Esophagus muscularis mucosa (tissue), 4 donors: ENCODE data around the gene MBNL1. TPM values are rescaled to one million over a fixed set of nuclear protein-coding genes. Genes with fewer than 3 reads are reported as not detected.

ENCODE experiments used
- DNase-seq: peaks from one replicate; pipeline ENCODE4 v3.0.0-alpha.2; 2017; ENCODE audit errors: extremely low spot score
- H3K27ac ChIP-seq, 4 donors: fragments of 200-600 bp; sonication (generic); replicated peaks in 1 of 4; 1 replicate in 3 of 4; 2 replicates in 1 of 4; pipeline ENCODE4 v1.5.1; 2016 to 2019; ENCODE audit warnings: mild to moderate bottlenecking in 1 of 4
- H3K27me3 ChIP-seq, 4 donors: fragments of 200-600 bp; sonication (generic); one replicate each; pipeline versions ENCODE4 v1.5.1 to v1.6.0; 2016 to 2019
- H3K36me3 ChIP-seq, 4 donors: fragments of 200-600 bp; sonication (generic); one replicate each; pipeline ENCODE4 v1.5.1; 2016 to 2019
- H3K4me1 ChIP-seq, 4 donors: fragments of 200-600 bp; sonication (generic); one replicate each; pipeline ENCODE4 v1.5.1; 2016 to 2019
- H3K4me3 ChIP-seq, 4 donors: fragments of 200-600 bp; sonication (generic); 1 replicate in 2 of 4; 2 replicates in 2 of 4; pipeline ENCODE4 v1.5.1; 2016 to 2019; ENCODE audit warnings: mild to moderate bottlenecking in 4 of 4, moderate library complexity in 1 of 4
- H3K9me3 ChIP-seq, 4 donors: fragments of 200-600 bp; sonication (generic); 1 replicate in 3 of 4; 2 replicates in 1 of 4; pipeline ENCODE4 v1.5.1; 2016 to 2019
- EP300 ChIP-seq: sonication (generic); formaldehyde crosslinking; IDR thresholded peaks from one replicate; pipeline ENCODE4 v1.6.1; 2017; ENCODE audit warnings: antibody characterized with exemption
- POLR2A ChIP-seq: fragments of 450-650 bp; IDR thresholded peaks from one replicate; pipeline ENCODE4 v1.6.1; 2017; ENCODE audit warnings: antibody characterized with exemption, moderate library complexity, mild to moderate bottlenecking, low read depth
- POLR2AphosphoS5 ChIP-seq, 2 donors: sonication (generic); formaldehyde crosslinking; IDR thresholded peaks; one replicate each; pipeline ENCODE4 v1.6.1; 2017; ENCODE audit warnings: antibody characterized with exemption in 2 of 2
- WGBS: methylation state at CpG from one replicate; pipeline ENCODE4 v1.1.5; 2018; 5-methylcytosine and 5-hydroxymethylcytosine counted together
- intact Hi-C: fragments of 100-400 bp; cut with DNase I; formaldehyde crosslinking; loops from one replicate; pipeline ENCODE4 v1.15.1; 2023
- total RNA-seq, 4 donors: library from RNA; depleted of rRNA; stranded (reverse); fragments of >200 nt; gene quantifications; one replicate each; pipeline versions ENCODE4 v1.1.0 to v1.2.1, GENCODE V29; 2016
- TF ChIP-seq, protein P1 (sequence below), 3 experiments: fragments of 200-600 bp in 2 of 3; fragments of 450-650 bp in 1 of 3; sonication (generic) in 2 of 3; IDR thresholded peaks; one replicate each; pipeline ENCODE4 v1.5.1; 2017 to 2019; ENCODE audit warnings: antibody characterized with exemption in 3 of 3, mild to moderate bottlenecking in 2 of 3, moderate library complexity in 1 of 3

MBNL1 gene
- total RNA-seq, 4 donors from 2014 or later = 635 to 868 (median 720) TPM

- Histone ChIP-seq H3K36me3 (no peaks in the 10 kb centered on the region), H3K27me3 (no peaks in the 10 kb centered on the region), H3K9me3 (no peaks in the 10 kb centered on the region), H3K4me3 (no peak overlapping the region), H3K4me1 (peaks cover 63 to 85% (median 80%) of the 10 kb centered on the region in 4 donors), H3K27ac (peak overlapping the region; percentile 40 to 68 (median 62))
- intact Hi-C loops = no loop called here
- no peak for DNase-seq
- TF ChIP-seq POLR2AphosphoS5 (IDR thresholded peaks at IDR 0.05) (peak in 1 of 2 donors; percentile 4), EP300 (no peak)
- 88% methylated on average over 1 of the region's 1 CpG for WGBS
Observed at GRCh38 chr3:152316318-152316717, 47.6 kb downstream of the MBNL1 start.

GRCh38 chr3:152317184-152317583, 48.5 kb downstream of the MBNL1 start:
- no peak overlapping the region for H3K4me3 ChIP-seq
- no peak for DNase-seq
- peak overlapping the region; percentile 40 to 68 (median 62) for H3K27ac ChIP-seq
- H3K27me3 ChIP-seq = no peaks in the 10 kb centered on the region
- TF ChIP-seq POLR2AphosphoS5 (IDR thresholded peaks at IDR 0.05) (peak in 1 of 2 donors; percentile 6), POLR2A (no peak)
- H3K4me1 ChIP-seq = peaks cover 70 to 94% (median 89%) of the 10 kb centered on the region in 4 donors
- no peaks in the 10 kb centered on the region for H3K9me3 ChIP-seq
- H3K36me3 ChIP-seq = no peaks in the 10 kb centered on the region
- WGBS = 86% methylated on average over 4 of the region's 4 CpGs
- intact Hi-C loops = no loop called here

DNA sequence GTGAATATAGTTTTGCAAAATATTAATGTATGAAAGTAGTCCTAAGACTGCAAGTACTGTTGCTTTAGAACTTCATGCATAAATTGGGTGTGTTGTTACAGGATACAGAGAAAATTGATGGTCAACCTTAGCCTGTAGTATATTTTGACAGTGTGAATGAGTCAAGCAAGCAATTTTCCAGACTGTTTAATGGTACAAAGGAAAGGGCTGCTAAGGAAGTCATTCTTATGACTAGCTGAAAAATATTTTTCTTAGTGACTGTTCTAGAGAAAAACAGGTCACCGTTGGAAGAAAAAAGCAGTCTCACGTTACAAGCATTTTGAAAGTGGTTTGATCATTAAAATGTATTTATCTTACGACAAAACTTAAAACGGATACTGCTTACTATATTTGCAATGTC, 49.2 kb downstream of the MBNL1 start:
- peaks cover 78 to 99% (median 96%) of the 10 kb centered on the region in 4 donors for H3K4me1 ChIP-seq
- TF ChIP-seq EP300 (no peak), POLR2AphosphoS5 (IDR thresholded peaks at IDR 0.05) (no peak), POLR2A (no peak)
- TF ChIP-seq, protein P1, sequence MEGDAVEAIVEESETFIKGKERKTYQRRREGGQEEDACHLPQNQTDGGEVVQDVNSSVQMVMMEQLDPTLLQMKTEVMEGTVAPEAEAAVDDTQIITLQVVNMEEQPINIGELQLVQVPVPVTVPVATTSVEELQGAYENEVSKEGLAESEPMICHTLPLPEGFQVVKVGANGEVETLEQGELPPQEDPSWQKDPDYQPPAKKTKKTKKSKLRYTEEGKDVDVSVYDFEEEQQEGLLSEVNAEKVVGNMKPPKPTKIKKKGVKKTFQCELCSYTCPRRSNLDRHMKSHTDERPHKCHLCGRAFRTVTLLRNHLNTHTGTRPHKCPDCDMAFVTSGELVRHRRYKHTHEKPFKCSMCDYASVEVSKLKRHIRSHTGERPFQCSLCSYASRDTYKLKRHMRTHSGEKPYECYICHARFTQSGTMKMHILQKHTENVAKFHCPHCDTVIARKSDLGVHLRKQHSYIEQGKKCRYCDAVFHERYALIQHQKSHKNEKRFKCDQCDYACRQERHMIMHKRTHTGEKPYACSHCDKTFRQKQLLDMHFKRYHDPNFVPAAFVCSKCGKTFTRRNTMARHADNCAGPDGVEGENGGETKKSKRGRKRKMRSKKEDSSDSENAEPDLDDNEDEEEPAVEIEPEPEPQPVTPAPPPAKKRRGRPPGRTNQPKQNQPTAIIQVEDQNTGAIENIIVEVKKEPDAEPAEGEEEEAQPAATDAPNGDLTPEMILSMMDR (IDR thresholded peaks at IDR 0.05) = no peak
- intact Hi-C loops = no loop called here
- WGBS = 22% methylated on average over 4 of the region's 4 CpGs
- peak overlapping the region; percentile 40 to 68 (median 62) for H3K27ac ChIP-seq
- H3K4me3 ChIP-seq = no peak overlapping the region
- no peaks in the 10 kb centered on the region for H3K27me3 ChIP-seq
- no peak for DNase-seq
- H3K36me3 ChIP-seq = no peaks in the 10 kb centered on the region
- no peaks in the 10 kb centered on the region for H3K9me3 ChIP-seq

- DNase-seq = no peak
- H3K27ac ChIP-seq = peak overlapping the region; percentile 25 to 68 (median 62)
- H3K4me3 ChIP-seq = no peak overlapping the region
- peaks cover 84 to 99% (median 97%) of the 10 kb centered on the region in 4 donors for H3K4me1 ChIP-seq
- H3K36me3 ChIP-seq = no peaks in the 10 kb centered on the region
- TF ChIP-seq POLR2AphosphoS5 (IDR thresholded peaks at IDR 0.05) = no peak
- no peak for TF ChIP-seq EP300
- TF ChIP-seq, protein P1 (IDR thresholded peaks at IDR 0.05) = no peak
- TF ChIP-seq POLR2A = no peak
- intact Hi-C loops = no loop called here
- H3K9me3 ChIP-seq = no peaks in the 10 kb centered on the region
- no peaks in the 10 kb centered on the region for H3K27me3 ChIP-seq
Observed at GRCh38 chr3:152318512-152318911, 49.8 kb downstream of the MBNL1 start.

- H3K4me1 ChIP-seq = peaks cover 90 to 100% (median 97%) of the 10 kb centered on the region in 4 donors
- TF ChIP-seq, protein P1 (IDR thresholded peaks at IDR 0.05) = no peak
- TF ChIP-seq POLR2AphosphoS5 (IDR thresholded peaks at IDR 0.05) = no peak
- TF ChIP-seq EP300 = no peak
- no peak for DNase-seq
- no peaks in the 10 kb centered on the region for H3K9me3 ChIP-seq
- no peaks in the 10 kb centered on the region for H3K36me3 ChIP-seq
- H3K27me3 ChIP-seq = no peaks in the 10 kb centered on the region
- 88% methylated on average over 2 of the region's 2 CpGs for WGBS
- intact Hi-C loops = no loop called here
- H3K4me3 ChIP-seq = no peak overlapping the region
- H3K27ac ChIP-seq = peak overlapping the region; percentile 29 to 68 (median 62)
Observed at GRCh38 chr3:152319256-152319655, 50.5 kb downstream of the MBNL1 start.
